ENCODE results near the gene TRIM17. TPM values are rescaled to one million over a fixed set of nuclear protein-coding genes. Genes with fewer than 3 reads are reported as not detected.

The TRIM17 gene
- total RNA-seq, 3 donors from 2014 or later: 7.3 to 9.5 TPM; not detected in 1

- no peak for DNase-seq (ENCODE audit: low spot score in 2 of 2)
Observed at GRCh38 chr1:228385232-228385631, 31.4 kb downstream of the TRIM17 start.

GRCh38 chr1:228383773-228384172 lies 32.9 kb downstream of the TRIM17 start:
- TF ChIP-seq POLR2A (IDR thresholded peaks at IDR 0.05) (no peak), POLR2AphosphoS5 (IDR thresholded peaks at IDR 0.05) (no peak)
- TF ChIP-seq, protein P1, sequence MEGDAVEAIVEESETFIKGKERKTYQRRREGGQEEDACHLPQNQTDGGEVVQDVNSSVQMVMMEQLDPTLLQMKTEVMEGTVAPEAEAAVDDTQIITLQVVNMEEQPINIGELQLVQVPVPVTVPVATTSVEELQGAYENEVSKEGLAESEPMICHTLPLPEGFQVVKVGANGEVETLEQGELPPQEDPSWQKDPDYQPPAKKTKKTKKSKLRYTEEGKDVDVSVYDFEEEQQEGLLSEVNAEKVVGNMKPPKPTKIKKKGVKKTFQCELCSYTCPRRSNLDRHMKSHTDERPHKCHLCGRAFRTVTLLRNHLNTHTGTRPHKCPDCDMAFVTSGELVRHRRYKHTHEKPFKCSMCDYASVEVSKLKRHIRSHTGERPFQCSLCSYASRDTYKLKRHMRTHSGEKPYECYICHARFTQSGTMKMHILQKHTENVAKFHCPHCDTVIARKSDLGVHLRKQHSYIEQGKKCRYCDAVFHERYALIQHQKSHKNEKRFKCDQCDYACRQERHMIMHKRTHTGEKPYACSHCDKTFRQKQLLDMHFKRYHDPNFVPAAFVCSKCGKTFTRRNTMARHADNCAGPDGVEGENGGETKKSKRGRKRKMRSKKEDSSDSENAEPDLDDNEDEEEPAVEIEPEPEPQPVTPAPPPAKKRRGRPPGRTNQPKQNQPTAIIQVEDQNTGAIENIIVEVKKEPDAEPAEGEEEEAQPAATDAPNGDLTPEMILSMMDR (IDR thresholded peaks at IDR 0.05): no peak
- Histone ChIP-seq H3K4me1 (peaks cover 0 to 4% of the 10 kb centered on the region in 2 donors), H3K27ac (no peak overlapping the region), H3K27me3 (no peaks in the 10 kb centered on the region), H3K4me3 (no peak overlapping the region), H3K9me3 (no peaks in the 10 kb centered on the region), H3K36me3 (no peaks in the 10 kb centered on the region)
- DNase-seq (ENCODE audit: low spot score in 2 of 2): no peak
- intact Hi-C loops (cut with DNase I; ENCODE audit: low total_unique reads): no loop called here

More at GRCh38 chr1:228385232-228385631, 31.4 kb downstream of the TRIM17 start:
- TF ChIP-seq, protein P1 (IDR thresholded peaks at IDR 0.05): no peak
- no peak for TF ChIP-seq POLR2A (IDR thresholded peaks at IDR 0.05)
- TF ChIP-seq POLR2AphosphoS5 (IDR thresholded peaks at IDR 0.05): no peak
- Histone ChIP-seq H3K4me3 (no peak overlapping the region), H3K36me3 (no peaks in the 10 kb centered on the region), H3K4me1 (no peaks in the 10 kb centered on the region), H3K27ac (no peak overlapping the region), H3K9me3 (no peaks in the 10 kb centered on the region), H3K27me3 (no peaks in the 10 kb centered on the region)
- intact Hi-C loops (cut with DNase I; ENCODE audit: low total_unique reads): no loop called here

GRCh38 chr1:228381356-228381755 lies 35.3 kb downstream of the TRIM17 start:
- Histone ChIP-seq H3K9me3 (no peaks in the 10 kb centered on the region), H3K4me3 (no peak overlapping the region), H3K36me3 (no peaks in the 10 kb centered on the region), H3K27me3 (no peaks in the 10 kb centered on the region), H3K27ac (no peak overlapping the region), H3K4me1 (peaks cover 0 to 4% of the 10 kb centered on the region in 2 donors)
- TF ChIP-seq POLR2AphosphoS5 (IDR thresholded peaks at IDR 0.05) (no peak), POLR2A (IDR thresholded peaks at IDR 0.05) (no peak)
- TF ChIP-seq, protein P1 (IDR thresholded peaks at IDR 0.05): no peak
- intact Hi-C loops (cut with DNase I; ENCODE audit: low total_unique reads): no loop called here
- DNase-seq (ENCODE audit: low spot score in 2 of 2): no peak

GRCh38 chr1:228379666-228380065 lies 37.0 kb downstream of the TRIM17 start:
- no peaks in the 10 kb centered on the region for H3K36me3 ChIP-seq
- no peaks in the 10 kb centered on the region for H3K27me3 ChIP-seq
- peaks cover 0 to 4% of the 10 kb centered on the region in 2 donors for H3K4me1 ChIP-seq
- TF ChIP-seq, protein P1 (IDR thresholded peaks at IDR 0.05): no peak
- no peak for TF ChIP-seq POLR2AphosphoS5 (IDR thresholded peaks at IDR 0.05)
- TF ChIP-seq POLR2A (IDR thresholded peaks at IDR 0.05): no peak
- no peak overlapping the region for H3K27ac ChIP-seq
- intact Hi-C loops (cut with DNase I; ENCODE audit: low total_unique reads): no loop called here
- H3K9me3 ChIP-seq: no peaks in the 10 kb centered on the region
- DNase-seq (ENCODE audit: low spot score in 2 of 2): no peak
- peak overlapping the region in 2 of 3 donors; percentile 64 to 80 for H3K4me3 ChIP-seq

DNA sequence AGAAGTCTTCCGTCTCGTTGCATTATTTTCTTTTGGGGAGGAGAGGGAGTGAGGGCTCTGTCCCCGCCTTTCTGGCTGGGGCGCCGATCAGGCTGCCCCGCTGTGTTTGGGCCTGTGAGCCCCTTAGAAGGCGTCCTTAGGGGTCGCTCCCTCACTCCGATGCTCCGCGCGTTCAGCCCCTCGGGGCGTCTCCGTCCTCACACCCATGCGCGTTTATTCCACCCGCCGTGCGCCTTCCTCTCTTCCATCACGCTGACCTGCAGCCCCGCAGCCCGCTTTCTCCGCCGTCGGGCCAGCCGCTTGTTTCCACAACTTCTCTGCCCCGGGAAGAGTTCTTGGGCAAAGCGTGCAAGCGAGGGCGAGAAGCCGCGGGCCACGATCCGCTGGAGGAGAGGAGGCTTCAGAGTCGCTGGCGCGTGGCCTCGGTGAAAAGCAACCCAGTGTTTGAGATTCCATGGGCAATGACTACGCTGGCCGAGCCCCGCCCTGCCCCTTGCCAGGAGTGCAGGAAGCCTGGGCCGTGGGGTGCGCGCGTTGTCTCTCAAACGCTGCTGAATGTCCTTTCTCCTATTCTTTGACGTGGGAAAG lies 37.7 kb downstream of the TRIM17 start:
- intact Hi-C loops (cut with DNase I; ENCODE audit: low total_unique reads): loop anchor here (1.0 kb wide), 1 partner anchor 40 kb away; no protein-coding TSS in a partner anchor
- H3K27ac ChIP-seq: peak overlapping the region; percentile 58 to 74
- no peak for DNase-seq (ENCODE audit: low spot score in 2 of 2)

More for the DNA sequence above, 37.7 kb downstream of the TRIM17 start:
- peak overlapping the region; percentile 43 to 80 (median 64) for H3K4me3 ChIP-seq
- TF ChIP-seq POLR2A (IDR thresholded peaks at IDR 0.05) (no peak), POLR2AphosphoS5 (IDR thresholded peaks at IDR 0.05) (no peak)
- TF ChIP-seq, protein P1 (IDR thresholded peaks at IDR 0.05): no peak
- H3K27me3 ChIP-seq: no peaks in the 10 kb centered on the region
- no peaks in the 10 kb centered on the region for H3K9me3 ChIP-seq
- no peaks in the 10 kb centered on the region for H3K36me3 ChIP-seq
- peaks cover 0 to 4% of the 10 kb centered on the region in 2 donors for H3K4me1 ChIP-seq

Data from breast epithelium (tissue), 4 donors.